ENCODE results near the gene CDC16. TPM values are rescaled to one million over a fixed set of nuclear protein-coding genes. Genes with fewer than 3 reads are reported as not detected.

The CDC16 gene
- total and polyA plus RNA-seq, 2 of the 4 experiments (the other 2 are of a cell fraction) = 41.6 to 66.6 TPM

DNA sequence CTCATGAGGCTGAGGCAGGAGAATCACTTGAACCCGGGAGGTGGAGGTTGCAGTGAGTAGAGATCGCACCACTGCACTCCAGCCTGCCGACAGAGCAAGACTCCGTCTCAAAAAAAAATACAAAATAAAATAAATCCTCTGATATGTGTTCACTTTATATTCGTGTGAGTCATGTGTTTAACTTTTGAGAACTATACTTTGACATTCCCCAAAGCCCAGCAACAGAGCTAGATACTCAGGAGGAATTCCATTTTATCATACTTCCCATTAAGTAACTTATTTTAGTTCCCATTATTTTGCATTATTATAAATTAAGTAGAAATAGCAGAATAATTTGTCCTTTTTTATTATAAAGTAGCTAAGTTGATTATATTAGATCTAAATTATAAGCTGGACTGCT is 76.3 kb downstream of the CDC16 start:
- no peaks in the 10 kb centered on the region for H3K9me3 ChIP-seq (ENCODE audit: control insufficient read depth, insufficient read depth, low read length)
- TF ChIP-seq RAD21 (IDR thresholded peaks at IDR 0.05; ENCODE audit: low read length) = no peak
- no peak for TF ChIP-seq MAFK (IDR thresholded peaks at IDR 0.05; ENCODE audit: low read depth, low read length)
- no peak for TF ChIP-seq CEBPB (IDR thresholded peaks at IDR 0.05; ENCODE audit: low read depth, low read length)
- TF ChIP-seq RCOR1 (IDR thresholded peaks at IDR 0.05; ENCODE audit: insufficient replicate concordance, low read length) = no peak
- H2BK120ac ChIP-seq (ENCODE audit: low read depth, low read length) = no peak overlapping the region
- H3K23ac ChIP-seq (ENCODE audit: low read depth, low read length) = no peak overlapping the region; the same call in 1 of the 2 replicates
- POLR2A ChIA-PET (ENCODE audit: unreplicated experiment) = no interaction called here
- H4K20me1 ChIP-seq (ENCODE audit: insufficient read depth, low read length) = peaks cover 7% of the 10 kb centered on the region; the same call in 1 of the 2 replicates
- in situ Hi-C loops (cut with MboI; ENCODE audit: low sequenced_read_pairs) = no loop called here
- H3K27me3 ChIP-seq (ENCODE audit: control insufficient read depth, insufficient read depth, low read length) = no peaks in the 10 kb centered on the region
- H4K8ac ChIP-seq (ENCODE audit: low read depth in 2 of 2, low read length in 2 of 2) = no peak overlapping the region
- no peak overlapping the region for H4K5ac ChIP-seq (ENCODE audit: low read depth, low read length)
- no peak overlapping the region for H2AK5ac ChIP-seq (ENCODE audit: low read depth, low read length)
- no peak overlapping the region for H3K56ac ChIP-seq (ENCODE audit: extremely low read depth, insufficient read depth, low read length)
- H3K79me1 ChIP-seq (ENCODE audit: low read depth in 1 of 2, low read length in 2 of 2) = peaks cover 0 to 2% of the 10 kb centered on the region in 2 experiments; a peak in 1 of 4 replicates
- H3K9ac ChIP-seq (ENCODE audit: low read depth, low read length) = peak overlapping the region; percentile 42; the same call in 1 of the 2 replicates
- H3K18ac ChIP-seq (ENCODE audit: low read depth, low read length) = no peak overlapping the region
- H2BK20ac ChIP-seq (ENCODE audit: low read depth, low read length) = no peak overlapping the region
- peaks cover 11% of the 10 kb centered on the region for H3K4me1 ChIP-seq (ENCODE audit: control insufficient read depth, insufficient read depth, low read length)
- no peak overlapping the region for H2BK15ac ChIP-seq (ENCODE audit: low read depth, low read length)
- peaks cover 3% of the 10 kb centered on the region; the same call in 1 of the 2 replicates for H3K9me1 ChIP-seq (ENCODE audit: insufficient read depth, low read length)
- DNase-seq (peak; percentile 75), ATAC-seq (ENCODE audit: low read depth) (peak; percentile 19)
- H3K36me3 ChIP-seq (ENCODE audit: control insufficient read depth, insufficient read depth, low read length) = peaks cover 7% of the 10 kb centered on the region
- H2BK5ac ChIP-seq (ENCODE audit: low read depth, low read length, poor library complexity, severe bottlenecking) = no peak overlapping the region
- WGBS, 2 experiments (ENCODE audit: extremely low coverage in 2 of 2, insufficient read length in 1 of 2) = no CpG with 5 or more reads among the region's 5 CpGs
- no peak overlapping the region for H3K4ac ChIP-seq (ENCODE audit: low read depth, low read length)
- H2AK9ac ChIP-seq (replicated peaks; ENCODE audit: low read depth, low read length, poor library complexity) = no peak overlapping the region
- intact Hi-C loops (cut with micrococcal nuclease) = no loop called here
- H3K4me2 ChIP-seq (ENCODE audit: low read depth, low read length) = peak overlapping the region; percentile 55; the same call in 1 of the 2 replicates
- dilution Hi-C loops (cut with HindIII; ENCODE audit: low sequenced_read_pairs, unreplicated experiment) = no loop called here
- H3K14ac ChIP-seq (replicated peaks; ENCODE audit: low read depth, low read length) = no peak overlapping the region
- no TSS peak for BruUV-seq (replicated peaks)
- no peak overlapping the region for H4K91ac ChIP-seq (ENCODE audit: insufficient read depth, low read depth, low read length)
- CTCF ChIA-PET = interaction anchor here (1.0 kb wide), 1 partner anchor 26 kb away, joined by 3 read pairs; no protein-coding TSS in a partner anchor
- no peak overlapping the region for H2AFZ ChIP-seq (replicated peaks; ENCODE audit: low read length, poor library complexity)
- H3K27ac ChIP-seq (ENCODE audit: insufficient read depth, low read length) = no peak overlapping the region
- H3K4me3 ChIP-seq (ENCODE audit: insufficient read depth, low read depth, low read length) = no peak overlapping the region

All from IMR-90 (cell line).